GM19324 (cell line): Measurements from ENCODE around the gene PAK5.

ENCODE experiments used
- ATAC-seq: cut with Tn5 transposase; IDR thresholded peaks from one replicate; pipeline ENCODE4 v1.9.1; 2021; ENCODE audit warnings: mild to moderate bottlenecking, moderate library complexity; ENCODE audit not compliant: unreplicated experiment, low FRiP score

Gene PAK5

GRCh38 chr20:9506964-9507369 lies 331.9 kb downstream of the PAK5 start:
- ATAC-seq, result no peak

GRCh38 chr20:9506280-9506821 lies 332.5 kb downstream of the PAK5 start:
- ATAC-seq, result no peak

GRCh38 chr20:9503526-9504245 lies 335.2 kb downstream of the PAK5 start:
- ATAC-seq, result no peak

GRCh38 chr20:9501473-9501872 lies 337.4 kb downstream of the PAK5 start:
- no peak for ATAC-seq

GRCh38 chr20:9500121-9500520 lies 338.8 kb downstream of the PAK5 start:
- ATAC-seq, result peak; percentile 72

GRCh38 chr20:9499126-9499899 lies 339.6 kb downstream of the PAK5 start:
- no peak for ATAC-seq

- ATAC-seq, result no peak
Measured at GRCh38 chr20:9498322-9498721, 340.6 kb downstream of the PAK5 start.

- no peak for ATAC-seq
Measured at GRCh38 chr20:9496155-9496554, 342.7 kb downstream of the PAK5 start.

GRCh38 chr20:9495701-9496100 lies 343.2 kb downstream of the PAK5 start:
- no peak for ATAC-seq

GRCh38 chr20:9493803-9494202 lies 345.1 kb downstream of the PAK5 start:
- no peak for ATAC-seq

- ATAC-seq, result no peak
Measured at GRCh38 chr20:9492067-9492466, 346.8 kb downstream of the PAK5 start.

- no peak for ATAC-seq
Measured at GRCh38 chr20:9491324-9491723, 347.6 kb downstream of the PAK5 start.

- ATAC-seq, result no peak
Measured at GRCh38 chr20:9490631-9491030, 348.2 kb downstream of the PAK5 start.

- no peak for ATAC-seq
Measured at GRCh38 chr20:9490161-9490560, 348.7 kb downstream of the PAK5 start.

- no peak for ATAC-seq
Measured at GRCh38 chr20:9488063-9488462, 350.8 kb downstream of the PAK5 start.
